ENCODE data around the gene DGAT2. TPM values are rescaled to one million over a fixed set of nuclear protein-coding genes. Genes with fewer than 3 reads are reported as not detected.

The DGAT2 gene
- total RNA-seq, 6 donors from 2014 or later = 2.1 to 17.3 (median 10.4) TPM

DNA sequence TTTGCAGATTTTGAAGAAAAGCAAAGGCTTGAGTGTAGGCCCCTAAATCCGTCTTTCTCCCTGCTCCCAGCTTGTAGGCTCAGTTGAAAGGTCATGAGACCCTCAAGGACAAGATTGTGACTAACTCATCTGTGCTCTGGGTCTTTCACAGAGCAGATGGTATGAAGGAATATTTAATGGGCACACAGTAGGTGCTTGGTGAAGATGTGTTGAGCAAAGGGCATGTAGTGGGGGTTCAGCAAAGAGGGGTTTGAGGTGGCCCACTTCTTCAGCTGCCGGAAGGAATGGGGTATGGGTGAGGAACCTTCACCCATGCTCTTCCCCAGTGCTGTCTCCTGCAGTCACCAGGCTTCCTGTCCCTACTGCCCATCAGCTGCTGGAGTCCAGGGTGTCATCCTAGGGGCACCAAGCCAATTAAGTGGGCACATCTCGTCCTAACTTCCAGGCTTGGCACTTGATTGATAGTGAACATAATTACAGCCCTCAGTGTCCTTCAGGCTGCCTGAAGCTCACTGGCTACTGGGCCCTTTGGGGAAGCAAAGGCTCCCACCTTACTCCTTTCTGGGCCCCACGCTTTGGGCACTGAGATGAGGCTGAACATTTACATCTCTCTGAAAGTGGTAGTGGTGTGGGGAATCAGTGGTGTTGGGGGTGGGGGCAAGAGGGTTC lies 15.0 kb downstream of the DGAT2 start:
- Histone ChIP-seq H3K4me3 (no peak overlapping the region), H3K4me1 (no peaks in the 10 kb centered on the region), H3K36me3 (no peaks in the 10 kb centered on the region), H3K9me3 (no peaks in the 10 kb centered on the region), H3K27me3 (no peaks in the 10 kb centered on the region), H3K27ac (no peak overlapping the region)
- DNase-seq (no peak), ATAC-seq (ENCODE audit: low FRiP score in 2 of 2) (no peak)
- WGBS, 2 donors = 91 to 93% methylated on average over 2 to 4 of the region's 4 CpGs
- no peak for TF ChIP-seq CTCF (IDR thresholded peaks at IDR 0.05)
- no peak for TF ChIP-seq POLR2A (IDR thresholded peaks at IDR 0.05)
- TF ChIP-seq POLR2AphosphoS5 (IDR thresholded peaks at IDR 0.05) = no peak
- TF ChIP-seq EP300 (IDR thresholded peaks at IDR 0.05) = no peak

DNA sequence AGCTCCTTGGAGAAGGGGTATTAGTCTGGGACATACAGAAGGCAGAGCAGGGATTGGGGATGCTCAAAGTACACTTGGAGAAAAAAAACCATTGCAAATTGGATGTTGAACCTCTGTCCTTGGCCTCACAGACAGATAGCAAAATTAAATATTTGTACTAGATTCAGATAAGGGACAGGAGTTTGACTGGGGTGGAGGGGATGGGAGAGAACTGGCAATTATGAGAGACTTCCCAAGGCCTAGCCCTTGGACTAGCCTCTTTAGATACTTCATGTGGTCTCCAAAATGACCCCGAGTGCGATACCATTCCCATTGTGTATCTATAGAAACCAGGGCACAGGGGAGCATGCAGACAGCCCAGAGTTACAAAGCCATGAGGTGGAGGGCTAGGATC lies 15.5 kb downstream of the DGAT2 start:
- Histone ChIP-seq H3K4me1 (no peaks in the 10 kb centered on the region), H3K9me3 (no peaks in the 10 kb centered on the region), H3K36me3 (no peaks in the 10 kb centered on the region), H3K27ac (no peak overlapping the region), H3K27me3 (no peaks in the 10 kb centered on the region), H3K4me3 (no peak overlapping the region)
- no peak for TF ChIP-seq POLR2A (IDR thresholded peaks at IDR 0.05)
- no peak for TF ChIP-seq POLR2AphosphoS5 (IDR thresholded peaks at IDR 0.05)
- TF ChIP-seq CTCF (IDR thresholded peaks at IDR 0.05) = no peak
- no peak for TF ChIP-seq EP300 (IDR thresholded peaks at IDR 0.05)
- ATAC-seq (ENCODE audit: low FRiP score in 2 of 2) (no peak), DNase-seq (no peak)
- 90 to 94% methylated on average over 2 of the region's 2 CpGs for WGBS, 2 donors

DNA sequence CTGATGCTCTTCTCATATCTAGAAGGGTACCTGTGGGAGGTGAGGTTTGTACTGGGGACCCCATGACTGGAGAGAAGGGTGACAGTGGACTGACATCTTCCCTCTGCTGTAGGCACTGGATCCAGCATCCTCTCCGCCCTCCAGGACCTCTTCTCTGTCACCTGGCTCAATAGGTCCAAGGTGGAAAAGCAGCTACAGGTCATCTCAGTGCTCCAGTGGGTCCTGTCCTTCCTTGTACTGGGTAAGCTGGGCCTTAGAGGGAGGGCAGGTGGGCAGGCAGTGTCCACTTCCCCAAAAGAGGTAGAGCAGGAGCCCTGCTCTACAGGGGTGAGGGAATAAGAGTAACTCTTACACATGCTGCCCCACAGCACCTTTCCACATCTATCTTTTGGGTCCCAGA lies 15.9 kb downstream of the DGAT2 start:
- ATAC-seq (ENCODE audit: low FRiP score in 2 of 2) (no peak), DNase-seq (no peak)
- Histone ChIP-seq H3K4me1 (no peaks in the 10 kb centered on the region), H3K4me3 (no peak overlapping the region), H3K27me3 (no peaks in the 10 kb centered on the region), H3K27ac (no peak overlapping the region), H3K9me3 (no peaks in the 10 kb centered on the region), H3K36me3 (no peaks in the 10 kb centered on the region)
- TF ChIP-seq POLR2A (IDR thresholded peaks at IDR 0.05) (no peak), POLR2AphosphoS5 (IDR thresholded peaks at IDR 0.05) (no peak), EP300 (IDR thresholded peaks at IDR 0.05) (no peak), CTCF (IDR thresholded peaks at IDR 0.05) (no peak)
- 92% methylated on average over 1 of the region's 1 CpG; no CpG with 5 or more reads in 1 of the 2 donors for WGBS, 2 donors

GRCh38 chr11:75785187-75785586 lies 16.6 kb downstream of the DGAT2 start:
- WGBS, 2 donors = 65 to 74% methylated on average over 4 of the region's 4 CpGs
- ATAC-seq (ENCODE audit: low FRiP score in 2 of 2) (no peak), DNase-seq (no peak)
- Histone ChIP-seq H3K36me3 (no peaks in the 10 kb centered on the region), H3K4me1 (no peaks in the 10 kb centered on the region), H3K27ac (no peak overlapping the region), H3K4me3 (no peak overlapping the region), H3K27me3 (no peaks in the 10 kb centered on the region), H3K9me3 (no peaks in the 10 kb centered on the region)
- TF ChIP-seq POLR2A (IDR thresholded peaks at IDR 0.05) = no peak
- no peak for TF ChIP-seq CTCF (IDR thresholded peaks at IDR 0.05)
- TF ChIP-seq POLR2AphosphoS5 (IDR thresholded peaks at IDR 0.05) = no peak
- no peak for TF ChIP-seq EP300 (IDR thresholded peaks at IDR 0.05)

DNA sequence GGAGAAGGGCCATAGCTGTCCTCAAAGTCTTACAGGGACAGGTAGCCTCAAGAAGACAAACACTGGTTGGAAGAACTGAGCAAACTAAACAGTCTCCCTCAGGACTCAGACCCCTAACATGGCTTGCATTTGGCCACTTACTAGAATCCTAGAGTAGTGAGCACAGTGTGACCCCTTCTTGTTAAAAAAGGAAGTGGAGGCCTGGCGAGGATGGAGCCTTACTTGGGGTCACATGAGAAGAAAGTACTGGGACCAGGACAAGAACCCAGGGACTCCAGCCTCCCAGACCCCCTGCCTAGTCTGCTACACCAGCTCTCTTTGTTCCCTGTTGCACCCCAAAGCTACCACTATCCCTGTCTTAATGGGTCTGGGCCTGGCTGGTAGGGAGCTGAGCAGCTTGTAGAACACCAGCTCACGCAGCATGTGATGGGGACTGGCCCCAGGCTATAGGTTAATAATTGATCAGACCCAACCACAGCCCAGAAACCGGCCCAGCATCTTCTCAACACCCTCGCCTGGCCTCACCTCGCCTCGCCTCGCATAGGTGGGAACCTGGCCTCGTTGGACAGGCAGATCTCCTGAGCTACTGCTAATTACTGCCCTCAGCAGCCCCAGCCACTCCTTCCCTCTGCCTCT lies 17.6 kb downstream of the DGAT2 start:
- WGBS, 2 donors = 70 to 89% methylated on average over 7 to 8 of the region's 8 CpGs
- no peak for TF ChIP-seq POLR2A (IDR thresholded peaks at IDR 0.05)
- TF ChIP-seq EP300 (IDR thresholded peaks at IDR 0.05) = no peak
- TF ChIP-seq POLR2AphosphoS5 (IDR thresholded peaks at IDR 0.05) = no peak
- no peak for TF ChIP-seq CTCF (IDR thresholded peaks at IDR 0.05)
- ATAC-seq (ENCODE audit: low FRiP score in 2 of 2) (no peak), DNase-seq (peak in 1 of 2 donors; percentile 36)
- Histone ChIP-seq H3K4me3 (no peak overlapping the region), H3K9me3 (no peaks in the 10 kb centered on the region), H3K4me1 (no peaks in the 10 kb centered on the region), H3K27me3 (no peaks in the 10 kb centered on the region), H3K36me3 (no peaks in the 10 kb centered on the region), H3K27ac (no peak overlapping the region)

All from upper lobe of left lung (tissue), 6 donors.